GM18517 (cell line): ENCODE results near the gene CFAP141.
"Not testable (repeated sequence)": the region's sequence is repeated elsewhere in the genome, so short reads cannot be mapped to it uniquely, and the experiment has no call there.

ENCODE experiments used
- ATAC-seq: cut with Tn5 transposase; IDR thresholded peaks from one replicate; pipeline ENCODE4 v1.9.1; 2021; ENCODE audit warnings: mild to moderate bottlenecking, moderate library complexity; ENCODE audit not compliant: unreplicated experiment

Gene CFAP141

GRCh38 chr1:154206196-154206595 lies at the start of gene CFAP141:
Gene CFAP141, minus strand, starts transcription at chr1:154206333. Its CDS starts 26 bp downstream, at chr1:154206307.
- no peak for ATAC-seq

- no peak for ATAC-seq
Observed at GRCh38 chr1:154253671-154254070, 47.5 kb upstream of the CFAP141 start.

- no peak for ATAC-seq
Observed at GRCh38 chr1:154241703-154242351, 35.7 kb upstream of the CFAP141 start.

- ATAC-seq, result no peak
Observed at GRCh38 chr1:154240294-154240833, 34.2 kb upstream of the CFAP141 start.

- no peak for ATAC-seq
Observed at GRCh38 chr1:154239491-154239890, 33.4 kb upstream of the CFAP141 start.

- no peak for ATAC-seq
Observed at GRCh38 chr1:154237880-154238506, 31.9 kb upstream of the CFAP141 start.

- ATAC-seq, result no peak
Observed at GRCh38 chr1:154237435-154237834, 31.3 kb upstream of the CFAP141 start.

- ATAC-seq, result no peak
Observed at GRCh38 chr1:154236855-154237254, 30.7 kb upstream of the CFAP141 start.

- ATAC-seq, result not testable (repeated sequence)
Observed at GRCh38 chr1:154233127-154233526, 27.0 kb upstream of the CFAP141 start.

- ATAC-seq, result not testable (repeated sequence)
Observed at GRCh38 chr1:154231112-154231511, 25.0 kb upstream of the CFAP141 start.

GRCh38 chr1:154225370-154225769 lies 19.2 kb upstream of the CFAP141 start:
- ATAC-seq, result no peak

GRCh38 chr1:154223621-154224020 lies 17.5 kb upstream of the CFAP141 start:
- ATAC-seq, result no peak

- no peak for ATAC-seq
Observed at GRCh38 chr1:154222918-154223317, 16.8 kb upstream of the CFAP141 start.

- ATAC-seq, result no peak
Observed at GRCh38 chr1:154222518-154222917, 16.4 kb upstream of the CFAP141 start.

GRCh38 chr1:154221278-154222001 lies 15.3 kb upstream of the CFAP141 start:
- ATAC-seq, result peak; percentile 14

- no peak for ATAC-seq
Observed at GRCh38 chr1:154220970-154221277, 14.8 kb upstream of the CFAP141 start.

GRCh38 chr1:154220071-154220969 lies 14.2 kb upstream of the CFAP141 start, which contains the start of gene UBAP2L:
Gene UBAP2L, plus strand, starts transcription at chr1:154220955. Its CDS starts 4,169 bp downstream, at chr1:154225124.
- ATAC-seq, result peak; percentile 87

- ATAC-seq, result no peak
Observed at GRCh38 chr1:154219541-154219940, 13.4 kb upstream of the CFAP141 start.

- no peak for ATAC-seq
Observed at GRCh38 chr1:154218545-154218944, 12.4 kb upstream of the CFAP141 start.

GRCh38 chr1:154213274-154213673 lies 7.1 kb upstream of the CFAP141 start:
- ATAC-seq, result no peak

- no peak for ATAC-seq
Observed at GRCh38 chr1:154212083-154212482, 6.0 kb upstream of the CFAP141 start.
